ENCODE measurements around the gene PDIA2. TPM values are rescaled to one million over a fixed set of nuclear protein-coding genes. Genes with fewer than 3 reads are reported as not detected.

The PDIA2 gene
- total RNA-seq, 2 donors from 2014 or later = 0.52 to 5.4 TPM

DNA sequence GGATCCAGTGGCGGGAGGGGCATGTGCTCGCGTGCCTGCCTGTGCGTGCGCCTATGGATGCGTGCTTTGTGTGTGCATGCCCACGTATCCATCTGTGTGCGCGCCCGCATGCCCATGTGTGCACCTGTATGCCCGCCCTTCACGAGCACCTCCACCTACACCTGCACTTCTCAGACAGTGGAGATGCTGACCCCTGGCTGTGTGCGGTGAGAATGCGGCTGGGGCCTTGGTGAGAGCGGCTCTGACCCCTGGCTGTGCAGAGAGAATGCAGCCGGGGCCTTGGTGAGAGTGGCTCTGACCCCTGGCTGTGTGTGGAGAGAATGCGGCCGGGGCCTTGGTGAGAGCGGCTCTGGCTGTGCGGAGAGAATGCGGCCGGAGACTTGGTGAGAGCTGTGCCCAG lies 35.7 kb downstream of the PDIA2 start:
- no peak overlapping the region for H3K4me3 ChIP-seq
- peaks cover 0 to 6% of the 10 kb centered on the region in 2 donors for H3K4me1 ChIP-seq
- H3K9me3 ChIP-seq = no peaks in the 10 kb centered on the region
- DNase-seq (ENCODE audit: low spot score) = no peak
- peaks cover 11% of the 10 kb centered on the region for H3K36me3 ChIP-seq
- no peak overlapping the region for H3K27ac ChIP-seq
- TF ChIP-seq CTCF (IDR thresholded peaks at IDR 0.05) = no peak
- H3K27me3 ChIP-seq = no peaks in the 10 kb centered on the region

DNA sequence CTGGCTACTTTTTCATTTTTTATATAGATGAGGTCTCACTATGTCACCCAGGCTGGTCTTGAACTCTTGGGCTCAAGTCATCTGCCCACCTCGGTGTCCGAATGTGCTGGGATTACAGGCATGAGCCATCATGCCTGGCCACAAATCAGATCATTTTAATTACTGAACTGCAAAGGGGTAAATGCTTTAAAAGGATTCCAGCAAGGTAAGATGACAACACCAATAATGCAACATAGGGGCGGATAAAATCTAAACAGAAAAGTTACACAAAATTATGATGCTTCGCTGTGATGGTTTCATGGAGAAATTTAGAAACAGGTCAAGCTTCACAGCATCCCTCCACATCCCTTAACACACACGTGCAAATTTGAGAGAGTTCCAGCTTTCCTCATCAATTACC lies 37.2 kb downstream of the PDIA2 start:
- Histone ChIP-seq H3K4me1 (peaks cover 0 to 18% of the 10 kb centered on the region in 2 donors), H3K27ac (no peak overlapping the region), H3K27me3 (no peaks in the 10 kb centered on the region), H3K4me3 (no peak overlapping the region), H3K36me3 (peaks cover 4% of the 10 kb centered on the region), H3K9me3 (no peaks in the 10 kb centered on the region)
- no peak for DNase-seq (ENCODE audit: low spot score)
- TF ChIP-seq CTCF (IDR thresholded peaks at IDR 0.05) = no peak

- Histone ChIP-seq H3K27ac (no peak overlapping the region), H3K36me3 (peaks cover 4% of the 10 kb centered on the region), H3K27me3 (no peaks in the 10 kb centered on the region), H3K9me3 (no peaks in the 10 kb centered on the region), H3K4me3 (no peak overlapping the region), H3K4me1 (peaks cover 0 to 21% of the 10 kb centered on the region in 2 donors)
- DNase-seq (ENCODE audit: low spot score) = no peak
- no peak for TF ChIP-seq CTCF (IDR thresholded peaks at IDR 0.05)
Observed at GRCh38 chr16:321532-321931, 38.6 kb downstream of the PDIA2 start.

- Histone ChIP-seq H3K9me3 (no peaks in the 10 kb centered on the region), H3K27ac (no peak overlapping the region), H3K27me3 (no peaks in the 10 kb centered on the region), H3K4me1 (peaks cover 0 to 32% of the 10 kb centered on the region in 2 donors), H3K36me3 (peaks cover 4% of the 10 kb centered on the region), H3K4me3 (no peak overlapping the region)
- DNase-seq (ENCODE audit: low spot score) = no peak
- no peak for TF ChIP-seq CTCF (IDR thresholded peaks at IDR 0.05)
Observed at GRCh38 chr16:322476-323143, 39.6 kb downstream of the PDIA2 start.

DNA sequence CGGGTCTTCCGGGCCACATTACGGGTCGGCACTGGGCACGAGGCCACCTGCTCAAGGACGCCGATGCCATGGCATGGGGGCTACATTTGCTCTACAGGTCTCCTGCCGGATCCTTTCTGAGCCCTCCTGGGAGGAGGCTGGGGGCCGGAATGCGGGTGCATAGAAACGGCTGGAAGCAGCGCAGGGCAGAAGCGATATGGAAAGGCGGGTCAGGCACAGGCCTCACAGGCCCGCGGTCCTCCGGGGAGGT lies 41.2 kb downstream of the PDIA2 start:
- Histone ChIP-seq H3K27ac (no peak overlapping the region), H3K9me3 (no peaks in the 10 kb centered on the region), H3K27me3 (no peaks in the 10 kb centered on the region), H3K36me3 (peaks cover 2% of the 10 kb centered on the region), H3K4me3 (no peak overlapping the region), H3K4me1 (peaks cover 0 to 38% of the 10 kb centered on the region in 2 donors)
- TF ChIP-seq CTCF (IDR thresholded peaks at IDR 0.05) = no peak
- no peak for DNase-seq (ENCODE audit: low spot score)

All from right atrium auricular region (tissue), 2 donors.